GM23338 (cell line): ENCODE data around the gene NSG1. TPM values are rescaled to one million over a fixed set of nuclear protein-coding genes. Genes with fewer than 3 reads are reported as not detected.

Experiments
- ATAC-seq: fragments of 200-7000 bp; cut with Tn5 transposase; 3 replicates; pipeline ENCODE4 v1.9.1; 2020
- DNase-seq: peaks from one replicate; pipeline ENCODE4 v3.0.0-alpha.2; 2015; ENCODE audit warnings: low spot score
- H2AFZ ChIP-seq: fragments of 200-600 bp; sonication (generic); 2 replicates; pipeline ENCODE4 v1.8.0; 2016; ENCODE audit warnings: antibody characterized with exemption, mild to moderate bottlenecking, moderate library complexity
- H3F3A ChIP-seq: fragments of 200-600 bp; sonication (generic); replicated peaks from 2 replicates; pipeline ENCODE4 v1.8.0; 2017; ENCODE audit warnings: antibody characterized with exemption, mixed run types, low read depth
- H3K27ac ChIP-seq: fragments of 200-600 bp; sonication (generic); 2 replicates; pipeline ENCODE4 v1.6.1; 2016; ENCODE audit warnings: low read depth
- H3K27me3 ChIP-seq: fragments of 200-600 bp; sonication (generic); 2 replicates; pipeline ENCODE4 v1.8.0; 2016; ENCODE audit warnings: mild to moderate bottlenecking, mixed run types, moderate library complexity; ENCODE audit not compliant: insufficient read depth
- H3K36me3 ChIP-seq: fragments of 200-600 bp; sonication (generic); 2 replicates; pipeline ENCODE4 v1.8.0; 2016; ENCODE audit warnings: mild to moderate bottlenecking; ENCODE audit not compliant: insufficient read depth
- H3K4me1 ChIP-seq: fragments of 200-600 bp; sonication (generic); 2 replicates; pipeline ENCODE4 v1.8.0; 2016; ENCODE audit warnings: mild to moderate bottlenecking, moderate library complexity; ENCODE audit not compliant: insufficient read depth
- H3K4me2 ChIP-seq: fragments of 200-600 bp; sonication (generic); 2 replicates; pipeline ENCODE4 v1.7.1; 2017; ENCODE audit warnings: mixed run types
- H3K4me3 ChIP-seq: fragments of 200-600 bp; sonication (generic); 2 replicates; pipeline ENCODE4 v1.6.1; 2016; ENCODE audit warnings: mixed run types
- H3K79me2 ChIP-seq: fragments of 200-600 bp; sonication (generic); replicated peaks from 2 replicates; pipeline ENCODE4 v1.8.0; 2017; ENCODE audit warnings: mild to moderate bottlenecking; ENCODE audit not compliant: insufficient read depth
- H3K9me2 ChIP-seq: fragments of 200-600 bp; sonication (generic); 2 replicates; pipeline ENCODE4 v1.8.0; 2017; ENCODE audit not compliant: insufficient read depth
- H4K20me1 ChIP-seq: fragments of 200-600 bp; sonication (generic); replicated peaks from 2 replicates; pipeline ENCODE4 v1.8.0; 2017; ENCODE audit warnings: mild to moderate bottlenecking; ENCODE audit not compliant: insufficient read depth
- H3K27ac Mint-ChIP-seq: 2 replicates; pipeline ENCODE4 v1.8.0; 2020; ENCODE audit warnings: inconsistent platforms, mild to moderate bottlenecking, moderate library complexity, mixed read lengths
- H3K27me3 Mint-ChIP-seq: 3 replicates; pipeline ENCODE4 v1.8.0; 2022; ENCODE audit warnings: low read depth, mild to moderate bottlenecking, moderate library complexity, mixed read lengths, inconsistent platforms; ENCODE audit not compliant: insufficient read depth, poor library complexity
- H3K36me3 Mint-ChIP-seq: 3 replicates; pipeline ENCODE4 v1.8.0; 2021; ENCODE audit warnings: low read depth, mild to moderate bottlenecking, inconsistent platforms, moderate library complexity, mixed read lengths
- H3K4me1 Mint-ChIP-seq: 3 replicates; pipeline ENCODE4 v1.8.0; 2020; ENCODE audit warnings: mild to moderate bottlenecking, inconsistent platforms, mixed read lengths
- H3K4me3 Mint-ChIP-seq: 3 replicates; pipeline ENCODE4 v1.8.0; 2021; ENCODE audit warnings: moderate library complexity, mild to moderate bottlenecking, inconsistent platforms, mixed read lengths
- H3K9me3 Mint-ChIP-seq: 3 replicates; pipeline ENCODE4 v1.8.0; 2020; ENCODE audit warnings: moderate library complexity, mild to moderate bottlenecking, inconsistent platforms, mixed read lengths
- CREB1 ChIP-seq: fragments of 250-450 bp; sonication (Bioruptor Pico); IDR thresholded peaks from 2 replicates; pipeline ENCODE4 v1.5.0; 2020; ENCODE audit warnings: low read depth, mild to moderate bottlenecking, moderate library complexity
- EZH2 ChIP-seq: fragments of 200-600 bp; sonication (generic); IDR thresholded peaks from one replicate; pipeline ENCODE4 v1.8.0; 2017; ENCODE audit warnings: antibody characterized with exemption, mild to moderate bottlenecking, low read depth; ENCODE audit not compliant: unreplicated experiment
- JUNB ChIP-seq: IDR thresholded peaks from one replicate; pipeline ENCODE4 v1.6.1; 2016; ENCODE audit warnings: antibody characterized with exemption; ENCODE audit not compliant: unreplicated experiment
- NANOG ChIP-seq: IDR thresholded peaks from 2 replicates; pipeline ENCODE4 v1.6.1; 2016; ENCODE audit warnings: antibody characterized with exemption, borderline replicate concordance
- STAT1 ChIP-seq: IDR thresholded peaks from one replicate; pipeline ENCODE4 v1.6.1; 2016; ENCODE audit warnings: antibody characterized with exemption; ENCODE audit not compliant: unreplicated experiment
- ZNF114 ChIP-seq: fragments of 250-450 bp; sonication (Bioruptor Pico); IDR thresholded peaks from 2 replicates; pipeline ENCODE4 v1.5.0; 2020; ENCODE audit warnings: mild to moderate bottlenecking, moderate library complexity
- polyA plus RNA-seq: library from polyadenylated mRNA; unstranded; fragments of >200 nt; fragmentation: Nextera tagmentation; extraction: Ambion mirVana; gene quantifications from 2 replicates; pipeline ENCODE4 v1.2.1, GENCODE V29; 2016
- total RNA-seq: library from RNA; depleted of rRNA; stranded (reverse); fragments of >200 nt; shearing (Covaris generic); gene quantifications from 2 replicates; pipeline ENCODE4 v1.2.3, GENCODE V29; 2014
- TF ChIP-seq, protein P1 (sequence below), 2 experiments: fragments of 200-600 bp in 1 of 2; sonication (generic) in 1 of 2; conservative IDR thresholded peaks; 2 replicates each; pipeline versions ENCODE4 v1.5.1 to v1.6.1; 2016 to 2017; ENCODE audit warnings: antibody characterized with exemption in 2 of 2, low read depth in 2 of 2, mild to moderate bottlenecking in 2 of 2, moderate library complexity in 1 of 2
- TF ChIP-seq, protein P2 (sequence below): fragments of 250-450 bp; sonication (Bioruptor Pico); IDR thresholded peaks from 2 replicates; pipeline ENCODE4 v1.5.0; 2020; ENCODE audit warnings: mild to moderate bottlenecking, moderate library complexity

Gene NSG1
- total and polyA plus RNA-seq, 2 experiments from 2014 or later = 17.4 to 34.5 TPM

DNA sequence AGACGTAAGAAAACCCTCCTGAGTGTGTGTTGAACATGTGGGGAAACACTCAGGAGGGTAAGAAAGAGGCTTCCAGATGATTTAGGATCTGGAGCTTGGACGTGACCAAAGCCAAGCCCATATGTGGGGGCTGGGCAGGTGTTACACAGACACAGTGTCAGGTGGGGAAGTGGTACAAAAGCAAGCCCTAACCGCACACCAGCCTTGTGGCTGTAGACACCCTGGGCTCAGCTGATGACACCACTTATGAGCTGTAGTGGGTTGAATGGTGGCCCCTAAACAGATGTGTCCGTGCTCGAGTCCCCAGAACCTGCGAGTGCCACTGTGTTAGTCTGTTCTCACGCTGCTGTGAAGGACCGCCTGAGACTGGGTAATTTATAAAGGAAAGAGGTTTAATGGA, 25.0 kb upstream of the NSG1 start (continued):
- TF ChIP-seq ZNF114 = no peak
- TF ChIP-seq, protein P1, sequence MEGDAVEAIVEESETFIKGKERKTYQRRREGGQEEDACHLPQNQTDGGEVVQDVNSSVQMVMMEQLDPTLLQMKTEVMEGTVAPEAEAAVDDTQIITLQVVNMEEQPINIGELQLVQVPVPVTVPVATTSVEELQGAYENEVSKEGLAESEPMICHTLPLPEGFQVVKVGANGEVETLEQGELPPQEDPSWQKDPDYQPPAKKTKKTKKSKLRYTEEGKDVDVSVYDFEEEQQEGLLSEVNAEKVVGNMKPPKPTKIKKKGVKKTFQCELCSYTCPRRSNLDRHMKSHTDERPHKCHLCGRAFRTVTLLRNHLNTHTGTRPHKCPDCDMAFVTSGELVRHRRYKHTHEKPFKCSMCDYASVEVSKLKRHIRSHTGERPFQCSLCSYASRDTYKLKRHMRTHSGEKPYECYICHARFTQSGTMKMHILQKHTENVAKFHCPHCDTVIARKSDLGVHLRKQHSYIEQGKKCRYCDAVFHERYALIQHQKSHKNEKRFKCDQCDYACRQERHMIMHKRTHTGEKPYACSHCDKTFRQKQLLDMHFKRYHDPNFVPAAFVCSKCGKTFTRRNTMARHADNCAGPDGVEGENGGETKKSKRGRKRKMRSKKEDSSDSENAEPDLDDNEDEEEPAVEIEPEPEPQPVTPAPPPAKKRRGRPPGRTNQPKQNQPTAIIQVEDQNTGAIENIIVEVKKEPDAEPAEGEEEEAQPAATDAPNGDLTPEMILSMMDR (conservative IDR thresholded peaks at IDR 0.05; ENCODE audit: low read depth in 2 of 2) = no peak
- no peak for TF ChIP-seq CREB1 (CRISPR knock-in tag)
- no peak for TF ChIP-seq STAT1
- no peak for TF ChIP-seq EZH2
- TF ChIP-seq NANOG = no peak
- TF ChIP-seq JUNB = no peak

DNA sequence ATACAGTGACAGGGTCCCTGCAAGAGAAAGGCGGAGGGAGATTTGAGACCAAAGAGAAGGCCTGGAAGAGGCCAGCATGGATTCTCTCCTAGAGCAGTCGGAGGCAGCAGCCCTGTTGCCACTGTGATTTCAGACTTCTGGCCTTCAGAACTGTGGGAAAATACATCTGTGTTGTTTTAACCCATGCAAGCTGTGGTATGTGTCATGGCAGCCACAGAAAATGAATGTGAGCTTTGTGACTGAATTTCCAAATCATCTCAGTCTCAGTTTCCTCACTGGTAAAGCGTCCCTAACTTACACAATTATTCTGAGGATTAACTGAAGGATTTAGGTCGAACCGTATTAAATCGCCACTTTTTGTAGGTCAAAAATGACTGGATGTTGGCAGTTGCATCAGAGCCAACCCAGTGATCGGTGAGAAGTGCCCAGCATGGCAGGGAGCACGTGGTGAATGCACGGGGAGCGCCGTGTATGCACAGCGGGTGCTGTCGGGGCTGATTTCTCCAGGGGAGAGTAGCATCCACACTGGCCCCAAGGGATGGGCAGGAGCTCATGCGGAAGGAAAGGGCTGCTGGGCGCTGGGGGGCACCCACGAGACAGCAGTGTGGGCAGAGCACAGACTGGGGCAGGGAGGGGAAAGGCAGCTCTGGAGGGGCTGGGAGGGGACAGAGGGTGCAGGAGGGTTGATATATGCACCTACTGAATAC, 23.8 kb upstream of the NSG1 start:
- peaks cover 6% of the 10 kb centered on the region; the same call in 1 of the 3 replicates for H3K36me3 Mint-ChIP-seq
- Histone ChIP-seq H3K27ac (no peak overlapping the region), H3K4me1 (no peaks in the 10 kb centered on the region; the same call in 1 of the 2 replicates), H3K27me3 (no peaks in the 10 kb centered on the region), H3F3A (no peaks in the 10 kb centered on the region), H3K36me3 (no peaks in the 10 kb centered on the region), H3K4me2 (no peak overlapping the region), H4K20me1 (no peaks in the 10 kb centered on the region), H2AFZ (no peak overlapping the region), H3K79me2 (no peaks in the 10 kb centered on the region), H3K9me2 (peaks cover 18% of the 10 kb centered on the region; the same call in 1 of the 2 replicates), H3K4me3 (no peak overlapping the region)
- no peak overlapping the region; the same call in 2 of the 3 replicates for H3K4me3 Mint-ChIP-seq
- DNase-seq (no peak), ATAC-seq (peak; percentile 44)
- peaks cover 28% of the 10 kb centered on the region for H3K9me3 Mint-ChIP-seq
- H3K27ac Mint-ChIP-seq = no peak overlapping the region
- peaks cover 22% of the 10 kb centered on the region for H3K4me1 Mint-ChIP-seq
- peaks cover 21% of the 10 kb centered on the region for H3K27me3 Mint-ChIP-seq
- TF ChIP-seq, protein P2, sequence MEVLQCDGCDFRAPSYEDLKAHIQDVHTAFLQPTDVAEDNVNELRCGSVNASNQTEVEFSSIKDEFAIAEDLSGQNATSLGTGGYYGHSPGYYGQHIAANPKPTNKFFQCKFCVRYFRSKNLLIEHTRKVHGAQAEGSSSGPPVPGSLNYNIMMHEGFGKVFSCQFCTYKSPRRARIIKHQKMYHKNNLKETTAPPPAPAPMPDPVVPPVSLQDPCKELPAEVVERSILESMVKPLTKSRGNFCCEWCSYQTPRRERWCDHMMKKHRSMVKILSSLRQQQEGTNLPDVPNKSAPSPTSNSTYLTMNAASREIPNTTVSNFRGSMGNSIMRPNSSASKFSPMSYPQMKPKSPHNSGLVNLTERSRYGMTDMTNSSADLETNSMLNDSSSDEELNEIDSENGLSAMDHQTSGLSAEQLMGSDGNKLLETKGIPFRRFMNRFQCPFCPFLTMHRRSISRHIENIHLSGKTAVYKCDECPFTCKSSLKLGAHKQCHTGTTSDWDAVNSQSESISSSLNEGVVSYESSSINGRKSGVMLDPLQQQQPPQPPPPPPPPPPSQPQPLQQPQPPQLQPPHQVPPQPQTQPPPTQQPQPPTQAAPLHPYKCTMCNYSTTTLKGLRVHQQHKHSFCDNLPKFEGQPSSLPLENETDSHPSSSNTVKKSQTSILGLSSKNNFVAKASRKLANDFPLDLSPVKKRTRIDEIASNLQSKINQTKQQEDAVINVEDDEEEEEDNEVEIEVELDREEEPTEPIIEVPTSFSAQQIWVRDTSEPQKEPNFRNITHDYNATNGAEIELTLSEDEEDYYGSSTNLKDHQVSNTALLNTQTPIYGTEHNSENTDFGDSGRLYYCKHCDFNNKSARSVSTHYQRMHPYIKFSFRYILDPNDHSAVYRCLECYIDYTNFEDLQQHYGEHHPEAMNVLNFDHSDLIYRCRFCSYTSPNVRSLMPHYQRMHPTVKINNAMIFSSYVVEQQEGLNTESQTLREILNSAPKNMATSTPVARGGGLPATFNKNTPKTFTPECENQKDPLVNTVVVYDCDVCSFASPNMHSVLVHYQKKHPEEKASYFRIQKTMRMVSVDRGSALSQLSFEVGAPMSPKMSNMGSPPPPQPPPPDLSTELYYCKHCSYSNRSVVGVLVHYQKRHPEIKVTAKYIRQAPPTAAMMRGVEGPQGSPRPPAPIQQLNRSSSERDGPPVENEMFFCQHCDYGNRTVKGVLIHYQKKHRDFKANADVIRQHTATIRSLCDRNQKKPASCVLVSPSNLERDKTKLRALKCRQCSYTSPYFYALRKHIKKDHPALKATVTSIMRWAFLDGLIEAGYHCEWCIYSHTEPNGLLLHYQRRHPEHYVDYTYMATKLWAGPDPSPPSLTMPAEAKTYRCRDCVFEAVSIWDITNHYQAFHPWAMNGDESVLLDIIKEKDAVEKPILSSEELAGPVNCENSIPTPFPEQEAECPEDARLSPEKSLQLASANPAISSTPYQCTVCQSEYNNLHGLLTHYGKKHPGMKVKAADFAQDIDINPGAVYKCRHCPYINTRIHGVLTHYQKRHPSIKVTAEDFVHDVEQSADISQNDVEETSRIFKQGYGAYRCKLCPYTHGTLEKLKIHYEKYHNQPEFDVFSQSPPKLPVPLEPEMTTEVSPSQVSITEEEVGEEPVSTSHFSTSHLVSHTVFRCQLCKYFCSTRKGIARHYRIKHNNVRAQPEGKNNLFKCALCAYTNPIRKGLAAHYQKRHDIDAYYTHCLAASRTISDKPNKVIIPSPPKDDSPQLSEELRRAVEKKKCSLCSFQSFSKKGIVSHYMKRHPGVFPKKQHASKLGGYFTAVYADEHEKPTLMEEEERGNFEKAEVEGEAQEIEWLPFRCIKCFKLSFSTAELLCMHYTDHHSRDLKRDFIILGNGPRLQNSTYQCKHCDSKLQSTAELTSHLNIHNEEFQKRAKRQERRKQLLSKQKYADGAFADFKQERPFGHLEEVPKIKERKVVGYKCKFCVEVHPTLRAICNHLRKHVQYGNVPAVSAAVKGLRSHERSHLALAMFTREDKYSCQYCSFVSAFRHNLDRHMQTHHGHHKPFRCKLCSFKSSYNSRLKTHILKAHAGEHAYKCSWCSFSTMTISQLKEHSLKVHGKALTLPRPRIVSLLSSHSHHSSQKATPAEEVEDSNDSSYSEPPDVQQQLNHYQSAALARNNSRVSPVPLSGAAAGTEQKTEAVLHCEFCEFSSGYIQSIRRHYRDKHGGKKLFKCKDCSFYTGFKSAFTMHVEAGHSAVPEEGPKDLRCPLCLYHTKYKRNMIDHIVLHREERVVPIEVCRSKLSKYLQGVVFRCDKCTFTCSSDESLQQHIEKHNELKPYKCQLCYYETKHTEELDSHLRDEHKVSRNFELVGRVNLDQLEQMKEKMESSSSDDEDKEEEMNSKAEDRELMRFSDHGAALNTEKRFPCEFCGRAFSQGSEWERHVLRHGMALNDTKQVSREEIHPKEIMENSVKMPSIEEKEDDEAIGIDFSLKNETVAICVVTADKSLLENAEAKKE (CRISPR knock-in tag) = no peak
- TF ChIP-seq JUNB (no peak), ZNF114 (no peak)
- TF ChIP-seq, protein P1 (conservative IDR thresholded peaks at IDR 0.05; ENCODE audit: low read depth in 2 of 2) = peak; percentile 7 to 47; a peak in 2 of 4 replicates
